HepG2 (cell line): ENCODE data around the gene PRKCE. TPM values are rescaled to one million over a fixed set of nuclear protein-coding genes. Genes with fewer than 3 reads are reported as not detected.

Experiments
- ATAC-seq: fragments of 200-7000 bp; cut with Tn5 transposase; 3 replicates; pipeline ENCODE4 v1.9.1; 2020; ENCODE audit warnings: mild to moderate bottlenecking, moderate library complexity
- BruUV-seq: library from RNA; stranded (reverse); fragments of 400-500 nt; replicated peaks from 2 replicates; lab custom pipeline; 2021; lab: Mats Ljungman, UMichigan
- CTCF ChIA-PET: fragments of 300-600 bp; formaldehyde crosslinking; extraction: SDS; loops from one replicate; lab custom pipeline; 2021; ENCODE audit warnings: low total read pairs, inconsistent platforms, low intra/inter-chr PET ratio; lab: Yijun Ruan, JAX
- POLR2A ChIA-PET: fragments of 350-600 bp; sonication (Branson Sonifier 250); formaldehyde crosslinking; loops from one replicate; lab custom pipeline; 2020; ENCODE audit warnings: antibody characterized with exemption, inconsistent platforms; lab: Yijun Ruan, JAX
- DNase-seq: peaks from one replicate; pipeline ENCODE4 v3.0.0-alpha.2; 2015; ENCODE audit warnings: low spot score
- FAIRE-seq: peaks from 3 replicates; lab custom pipeline; 2011; peaks lifted over from hg19 to GRCh38; lab: Jason Lieb, UNC
- H2AFZ ChIP-seq: one replicate; pipeline ENCODE4 v1.6.1; 2011; ENCODE audit warnings: low read length, inconsistent platforms
- H3K27ac ChIP-seq: fragments of 300-600 bp; 3 replicates; pipeline ENCODE4 v1.8.0; 2011; ENCODE audit warnings: mixed run types, mild to moderate bottlenecking, mixed read lengths, low read length, inconsistent platforms; ENCODE audit not compliant: insufficient read depth; ENCODE audit errors: extremely low read length
- H3K27me3 ChIP-seq, 2 experiments: fragments of 200-600 bp in 1 of 2; 2 replicates in 1 of 2; 3 replicates in 1 of 2; pipeline versions ENCODE4 v1.6.0 to v1.8.0; 2011; ENCODE audit warnings: low read length in 2 of 2, mild to moderate bottlenecking in 2 of 2, moderate library complexity in 2 of 2, inconsistent platforms in 1 of 2; ENCODE audit not compliant: insufficient read depth in 2 of 2, control insufficient read depth in 1 of 2
- H3K36me3 ChIP-seq, 2 experiments: fragments of 200-600 bp in 1 of 2; replicated peaks in 1 of 2; 2 replicates in 1 of 2; 3 replicates in 1 of 2; pipeline versions ENCODE4 v1.5.1 to v1.8.0; 2011; ENCODE audit warnings: low read length in 2 of 2, inconsistent platforms in 1 of 2; ENCODE audit not compliant: insufficient read depth in 2 of 2, control insufficient read depth in 1 of 2
- H3K4me1 ChIP-seq: 2 replicates; pipeline ENCODE4 v1.5.1; 2012; ENCODE audit warnings: low read length, inconsistent platforms; ENCODE audit not compliant: insufficient read depth
- H3K4me2 ChIP-seq: 2 replicates; pipeline ENCODE4 v1.6.0; 2011; ENCODE audit warnings: low read depth, low read length, inconsistent platforms
- H3K4me3 ChIP-seq, 3 experiments: fragments of 200-600 bp in 1 of 3; sonication (generic), shearing (Covaris generic) in 1 of 3; replicated peaks in 1 of 3; 2 replicates each; pipeline ENCODE4 v1.5.1; 2011 to 2016; ENCODE audit warnings: low read length in 3 of 3, inconsistent platforms in 2 of 3, low read depth in 2 of 3, mild to moderate bottlenecking in 2 of 3, control low read depth in 1 of 3, mixed read lengths in 1 of 3; ENCODE audit not compliant: insufficient read depth in 1 of 3
- H3K79me2 ChIP-seq: one replicate; pipeline ENCODE4 v1.6.1; 2011; ENCODE audit warnings: low read length, inconsistent platforms; ENCODE audit not compliant: insufficient read depth
- H3K9ac ChIP-seq: 2 replicates; pipeline ENCODE4 v1.6.0; 2011; ENCODE audit warnings: mild to moderate bottlenecking, low read depth, low read length, inconsistent platforms; ENCODE audit not compliant: insufficient read depth
- H3K9me3 ChIP-seq: 2 replicates; pipeline ENCODE4 v1.5.1; 2012; ENCODE audit warnings: mild to moderate bottlenecking, low read length
- H4K20me1 ChIP-seq: 2 replicates; pipeline ENCODE4 v1.6.0; 2011; ENCODE audit warnings: inconsistent platforms, mild to moderate bottlenecking, low read length, moderate library complexity; ENCODE audit not compliant: insufficient read depth
- CEBPB ChIP-seq: IDR thresholded peaks from 2 replicates; pipeline ENCODE4 v1.6.1; 2011; ENCODE audit warnings: low read depth, low read length, improper control_type of control experiment, borderline replicate concordance
- HDAC1 ChIP-seq: sonication (generic); formaldehyde crosslinking; IDR thresholded peaks from 2 replicates; pipeline ENCODE4 v1.5.1; 2020; ENCODE audit warnings: mild to moderate bottlenecking, missing genetic modification reagents
- HOXD1 ChIP-seq: sonication (generic); formaldehyde crosslinking; IDR thresholded peaks from 2 replicates; pipeline ENCODE4 v1.5.0; 2020; ENCODE audit warnings: missing genetic modification reagents
- MED8 ChIP-seq: sonication (generic); formaldehyde crosslinking; IDR thresholded peaks from 2 replicates; pipeline ENCODE4 v1.8.1; 2023; ENCODE audit warnings: mild to moderate bottlenecking, missing genetic modification reagents; ENCODE audit not compliant: insufficient replicate concordance
- NFYB ChIP-seq: sonication (generic); formaldehyde crosslinking; IDR thresholded peaks from 2 replicates; pipeline ENCODE4 v1.4.0; 2020; ENCODE audit warnings: missing genetic modification reagents
- RBM22 ChIP-seq: fragments of 200-400 bp; formaldehyde crosslinking; optimal IDR thresholded peaks from 2 replicates; pipeline ENCODE3; 2017; ENCODE audit warnings: mild to moderate bottlenecking, low read length, moderate library complexity
- SIX1 ChIP-seq: sonication (generic); formaldehyde crosslinking; IDR thresholded peaks from 2 replicates; pipeline ENCODE4 v1.4.0; 2020; ENCODE audit warnings: missing genetic modification reagents, borderline replicate concordance
- ZBTB8A ChIP-seq: sonication (generic); formaldehyde crosslinking; IDR thresholded peaks from 2 replicates; pipeline ENCODE4 v1.4.0; 2020; ENCODE audit warnings: mild to moderate bottlenecking, low read depth, missing genetic modification reagents, borderline replicate concordance
- ZNF441 ChIP-seq: sonication (generic); formaldehyde crosslinking; IDR thresholded peaks from 2 replicates; pipeline ENCODE4 v1.7.0; 2021; ENCODE audit warnings: missing genetic modification reagents, borderline replicate concordance
- ZNF746 ChIP-seq: sonication (generic); formaldehyde crosslinking; IDR thresholded peaks from 2 replicates; pipeline ENCODE4 v1.8.0; 2022; ENCODE audit warnings: mild to moderate bottlenecking, missing genetic modification reagents
- whole genome bisulfite sequencing: methylation state at CpG from one replicate; pipeline ENCODE4 v1.1.6; 2017; ENCODE audit warnings: low lambda C conversion rate; 5-methylcytosine and 5-hydroxymethylcytosine counted together
- in situ Hi-C: cut with HindIII; loops from 2 replicates; pipeline ENCODE4 v1.10.0; 2017; ENCODE audit warnings: low pct_unique_long_range_greater_than_20kb; ENCODE audit not compliant: extremely low pct_ligation_motif_present
- intact Hi-C: fragments of 100-400 bp; cut with micrococcal nuclease; formaldehyde crosslinking; loops from one replicate; pipeline ENCODE4 v1.10.0; 2022; ENCODE audit not compliant: unreplicated experiment
- polyA plus RNA-seq, 8 experiments: library from polyadenylated mRNA; depleted of rRNA in 3 of 8; stranded (reverse) in 7 of 8; unstranded in 1 of 8; fragments of >200 nt; fragmentation: Illumina TruSeq in 4 of 8; extraction: Trizol in 4 of 8; gene quantifications; 2 replicates each; pipeline versions ENCODE4 v1.2.1 to v1.2.3, GENCODE V29; 2011 to 2016; ENCODE audit warnings: low read depth in 4 of 8, missing spikeins in 1 of 8, mixed read lengths in 1 of 8; ENCODE audit not compliant: insufficient read depth in 1 of 8
- total RNA-seq, 5 experiments: library from RNA; depleted of rRNA; stranded (reverse); fragments of >200 nt; fragmentation: Illumina TruSeq; extraction: Trizol; gene quantifications; 2 replicates each; pipeline ENCODE4 v1.2.3, GENCODE V29; 2016; ENCODE audit warnings: low read depth in 1 of 5
- TF ChIP-seq, protein P1 (sequence below): sonication (generic); formaldehyde crosslinking; IDR thresholded peaks from 2 replicates; pipeline ENCODE4 v1.5.1; 2020; ENCODE audit warnings: missing genetic modification reagents, mild to moderate bottlenecking, borderline replicate concordance

The PRKCE gene
- total and polyA plus RNA-seq, 2 of the 13 experiments (the other 11 are each of a cell fraction or from before 2014, with no cell fraction given), result 1.0 to 3.9 TPM

DNA sequence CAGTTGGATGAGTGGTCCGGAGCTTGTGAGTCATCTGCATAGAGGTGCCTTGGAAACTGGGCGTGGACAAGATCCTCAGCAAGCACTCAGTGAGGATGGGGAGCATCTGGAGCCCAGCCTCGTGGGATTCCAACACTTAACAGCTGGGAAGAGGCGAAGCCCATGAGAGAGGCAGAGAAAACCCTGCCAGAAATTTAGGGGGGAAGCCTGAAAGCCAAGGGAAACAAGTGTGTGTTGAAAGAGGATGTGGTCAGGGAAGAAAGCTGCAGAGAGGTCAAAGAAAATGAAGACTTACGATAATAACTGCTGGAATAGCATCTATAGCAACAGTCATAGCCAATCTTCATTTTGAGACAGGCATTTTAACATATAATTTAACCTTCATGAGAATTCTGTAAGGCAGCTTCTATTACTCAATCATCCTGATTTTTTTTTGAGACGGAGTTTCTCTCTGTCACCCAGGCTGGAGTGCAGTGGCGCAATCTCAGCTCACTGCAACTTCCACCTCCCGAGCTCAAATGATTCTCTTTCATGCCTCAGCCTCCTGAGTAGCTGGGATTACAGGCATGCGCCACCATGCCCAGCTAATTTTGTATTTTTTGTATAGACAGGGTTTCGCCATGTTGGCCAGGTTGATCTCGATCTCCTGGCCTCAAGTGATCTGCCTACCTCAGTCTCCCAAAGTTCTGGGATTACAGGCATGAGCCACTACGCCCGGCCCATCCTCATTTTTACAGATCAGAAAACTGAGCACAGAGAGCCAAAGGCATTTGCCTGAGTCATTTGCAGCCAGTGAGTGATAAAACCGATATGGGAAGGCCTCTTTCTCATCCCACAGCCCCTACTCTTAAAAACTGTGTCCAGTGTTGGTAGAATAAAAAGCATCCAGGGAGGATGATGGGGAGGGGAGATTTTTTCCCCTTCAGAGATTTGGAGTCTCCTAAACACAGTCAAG, 431.3 kb downstream of the PRKCE start:
- TF ChIP-seq NFYB (CRISPR knock-in tag) (no peak), CEBPB (0 out of 2 replicates have a peak, but pooled peaks have one; percentile 37), HDAC1 (CRISPR knock-in tag) (no peak), MED8 (CRISPR knock-in tag) (no peak), ZBTB8A (CRISPR knock-in tag) (no peak), ZNF746 (CRISPR knock-in tag) (no peak), SIX1 (CRISPR knock-in tag) (no peak), RBM22 (no peak), HOXD1 (CRISPR knock-in tag) (no peak), ZNF441 (CRISPR knock-in tag) (peak; percentile 75)
- TF ChIP-seq, protein P1, sequence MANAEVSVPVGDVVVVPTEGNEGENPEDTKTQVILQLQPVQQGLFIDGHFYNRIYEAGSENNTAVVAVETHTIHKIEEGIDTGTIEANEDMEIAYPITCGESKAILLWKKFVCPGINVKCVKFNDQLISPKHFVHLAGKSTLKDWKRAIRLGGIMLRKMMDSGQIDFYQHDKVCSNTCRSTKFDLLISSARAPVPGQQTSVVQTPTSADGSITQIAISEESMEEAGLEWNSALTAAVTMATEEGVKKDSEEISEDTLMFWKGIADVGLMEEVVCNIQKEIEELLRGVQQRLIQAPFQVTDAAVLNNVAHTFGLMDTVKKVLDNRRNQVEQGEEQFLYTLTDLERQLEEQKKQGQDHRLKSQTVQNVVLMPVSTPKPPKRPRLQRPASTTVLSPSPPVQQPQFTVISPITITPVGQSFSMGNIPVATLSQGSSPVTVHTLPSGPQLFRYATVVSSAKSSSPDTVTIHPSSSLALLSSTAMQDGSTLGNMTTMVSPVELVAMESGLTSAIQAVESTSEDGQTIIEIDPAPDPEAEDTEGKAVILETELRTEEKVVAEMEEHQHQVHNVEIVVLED (CRISPR knock-in tag), result no peak
- no peak for ATAC-seq
- Histone ChIP-seq H2AFZ (no peak overlapping the region), H3K27ac (no peak overlapping the region), H3K9ac (no peak overlapping the region), H3K4me1 (peaks cover 19% of the 10 kb centered on the region), H3K9me3 (no peaks in the 10 kb centered on the region), H3K4me2 (no peak overlapping the region), H3K27me3 (no peaks in the 10 kb centered on the region), H3K36me3 (no peaks in the 10 kb centered on the region), H4K20me1 (no peaks in the 10 kb centered on the region), H3K4me3 (no peak overlapping the region), H3K79me2 (no peaks in the 10 kb centered on the region)
- ChIA-PET CTCF (no interaction called here), POLR2A (no interaction called here)
- in situ Hi-C loops, result no loop called here
- no peak for DNase-seq
- intact Hi-C loops, result no loop called here
- BruUV-seq, result no TSS peak
- 69% methylated on average over 14 of the region's 14 CpGs for WGBS
- no peak for FAIRE-seq
